HG02610 (cell line): Measurements from ENCODE around the gene MEIS1.

Source experiments
- ATAC-seq: cut with Tn5 transposase; IDR thresholded peaks from one replicate; pipeline ENCODE4 v1.9.1; 2021; ENCODE audit warnings: mild to moderate bottlenecking, moderate library complexity; ENCODE audit not compliant: unreplicated experiment

MEIS1 gene

DNA sequence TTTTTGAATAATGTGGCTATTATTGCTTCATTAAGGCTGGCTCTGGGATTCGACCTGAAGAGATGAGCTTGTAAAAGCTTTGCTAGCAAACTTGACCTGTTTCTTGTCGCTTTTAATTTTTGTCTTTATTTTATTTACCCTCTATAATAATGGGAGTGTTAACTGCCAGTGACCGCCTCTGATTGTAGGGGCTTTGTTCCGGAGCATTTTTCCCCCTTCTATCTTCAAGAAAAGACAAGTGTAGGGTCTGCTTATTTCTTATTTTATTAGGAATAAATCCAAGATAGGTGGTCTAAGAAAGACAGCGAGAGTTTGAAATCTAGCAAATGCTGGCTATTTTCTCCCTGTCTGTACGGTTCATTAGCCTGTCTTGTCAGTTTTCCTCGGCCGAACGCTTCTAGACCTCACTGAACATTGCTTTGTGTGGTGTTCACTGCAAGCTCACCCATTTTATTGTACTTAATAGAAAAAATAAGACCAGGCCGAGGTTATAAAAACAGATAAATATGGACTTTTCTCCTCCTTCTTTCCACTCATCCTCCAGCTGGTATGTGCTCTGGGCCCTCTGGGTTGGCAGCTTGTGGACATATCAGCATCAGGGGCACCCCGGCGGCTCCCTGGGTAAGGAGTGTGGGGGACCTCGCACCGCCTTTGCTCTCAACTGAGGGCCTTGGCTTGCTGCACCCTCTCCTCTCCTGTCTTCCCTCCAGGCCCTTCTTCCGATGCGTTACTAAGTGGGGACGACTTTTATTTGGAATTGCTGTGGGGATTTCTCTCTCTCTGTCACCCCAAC, 8.5 kb downstream of the MEIS1 start:
- no peak for ATAC-seq

DNA sequence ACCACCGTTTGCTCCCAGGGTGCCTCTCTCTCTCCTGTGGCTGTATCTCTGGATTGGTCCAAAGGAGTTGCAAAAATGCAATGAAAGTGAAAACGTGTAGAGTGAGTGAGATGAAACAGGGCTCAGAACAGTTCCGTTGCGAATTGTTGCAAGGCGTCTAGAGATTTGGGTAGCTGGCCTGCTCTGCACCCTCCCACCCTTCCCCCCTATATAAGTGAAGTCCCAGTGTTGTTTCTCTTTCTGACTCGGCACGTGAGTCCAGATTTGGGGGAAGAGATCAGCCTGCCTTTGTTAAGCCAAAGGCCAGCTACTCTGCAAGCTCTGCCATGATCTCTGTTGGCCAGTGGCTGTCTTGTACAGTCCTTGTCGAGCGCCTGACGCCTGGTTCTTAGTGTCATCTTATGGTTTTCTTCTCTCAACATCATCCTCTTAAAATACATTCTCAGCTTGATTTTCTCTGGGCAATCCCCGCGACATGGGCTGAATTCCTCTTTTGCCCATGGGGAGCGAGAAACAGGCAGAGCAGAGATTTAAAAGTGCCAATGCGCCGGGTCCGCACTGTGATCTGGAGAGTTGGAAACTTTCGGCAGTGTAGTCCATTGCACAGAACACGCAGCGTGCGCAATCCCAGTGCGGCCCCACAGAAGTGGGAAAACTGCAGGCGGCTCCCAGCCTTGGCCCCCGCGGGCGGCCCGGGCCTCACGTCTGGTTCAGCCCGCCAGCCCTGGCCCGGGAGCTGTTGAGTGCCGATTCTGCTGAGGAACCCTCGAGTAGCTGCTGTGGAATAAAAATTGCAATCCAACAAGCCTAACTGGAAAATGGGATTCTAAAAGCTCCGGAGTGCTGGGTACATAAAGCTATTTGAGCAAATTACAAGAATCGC, 9.3 kb downstream of the MEIS1 start:
- no peak for ATAC-seq

DNA sequence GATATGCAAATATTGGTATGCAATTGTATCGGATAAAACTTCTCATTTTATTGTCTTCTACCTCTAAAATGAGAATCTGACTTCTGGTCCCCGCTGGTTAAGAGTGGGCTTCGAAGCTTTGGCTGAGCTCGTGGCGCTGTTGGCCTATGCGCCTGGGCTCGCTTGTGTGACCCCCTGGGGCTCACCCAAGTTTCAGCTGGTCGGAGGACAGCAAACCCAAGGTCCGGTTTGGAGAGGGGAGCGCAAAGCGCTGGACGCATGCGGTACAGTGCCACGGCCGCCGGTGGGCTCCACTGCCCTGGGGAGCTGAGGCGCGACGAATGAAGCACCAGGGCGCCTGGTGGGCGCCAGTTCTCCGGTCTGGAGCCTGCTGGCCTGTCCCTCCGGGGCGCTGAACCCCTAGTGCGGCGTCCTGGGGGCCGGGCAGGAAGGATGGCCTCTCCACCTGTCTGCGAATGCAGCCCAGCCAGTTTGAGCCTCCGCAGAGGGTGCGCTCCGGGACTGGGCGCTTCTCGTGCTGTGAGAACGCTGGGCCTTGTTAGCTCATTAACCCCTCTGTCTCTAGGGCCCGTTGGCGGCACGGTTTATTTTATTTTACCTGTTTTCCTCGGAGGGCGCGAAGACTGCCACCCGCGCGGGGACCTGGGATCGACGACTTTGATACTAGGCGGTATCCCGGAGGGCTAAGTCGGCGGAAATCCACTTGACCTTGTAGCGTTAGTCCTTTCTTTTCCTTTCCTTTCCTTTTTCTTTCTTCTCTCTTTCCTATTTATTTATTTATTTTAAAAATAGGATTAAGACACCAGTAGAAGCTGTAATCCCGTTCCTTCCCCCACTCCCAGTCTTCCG, 10.4 kb downstream of the MEIS1 start:
- ATAC-seq: no peak

DNA sequence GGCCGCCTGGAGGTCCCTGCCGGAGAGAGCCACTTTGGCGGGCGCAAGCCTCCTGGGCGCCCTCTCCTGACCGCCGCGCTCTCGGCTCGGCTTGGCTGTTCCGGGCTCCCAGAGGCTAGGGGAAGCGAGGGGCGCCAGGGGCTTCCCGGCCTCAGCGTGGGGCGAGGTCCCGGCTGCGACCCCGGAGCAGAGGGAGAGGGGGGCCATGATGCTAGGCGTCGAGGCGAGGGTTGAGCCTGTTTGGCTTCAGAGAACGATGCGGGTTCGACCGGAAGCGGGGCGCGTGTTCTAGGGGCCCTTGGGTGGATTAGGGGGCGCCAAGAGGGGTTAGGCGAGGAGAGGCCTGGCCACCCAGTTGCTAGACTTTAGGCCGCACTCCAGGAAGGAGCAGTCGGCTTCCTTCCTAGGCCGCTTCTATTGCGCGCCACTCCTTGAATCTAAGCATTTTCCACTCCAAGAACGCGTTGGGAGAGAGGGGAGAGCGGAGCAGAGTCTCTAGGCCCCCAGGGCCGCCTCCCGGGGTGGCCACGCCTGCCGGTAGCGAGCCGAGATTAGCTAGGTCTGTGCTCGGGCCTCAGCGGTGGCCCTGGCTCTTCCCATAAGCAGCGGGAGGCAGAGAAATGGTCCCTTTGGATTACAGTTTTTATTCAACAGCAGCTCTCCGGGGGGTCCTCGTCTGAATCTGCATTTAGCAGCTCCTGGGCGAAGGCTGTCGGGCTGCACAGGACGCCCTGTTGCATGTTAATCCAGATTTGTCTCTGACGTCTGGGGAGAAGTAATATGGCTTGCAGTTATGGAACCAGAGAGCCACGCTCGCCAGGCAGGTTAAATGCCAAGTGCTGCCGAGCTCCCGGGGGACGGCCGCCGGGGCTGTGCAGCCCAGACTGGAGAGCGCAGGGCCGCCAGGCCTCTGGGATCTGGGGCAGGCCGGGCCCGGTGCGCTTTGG, 11.3 kb downstream of the MEIS1 start:
- no peak for ATAC-seq

DNA sequence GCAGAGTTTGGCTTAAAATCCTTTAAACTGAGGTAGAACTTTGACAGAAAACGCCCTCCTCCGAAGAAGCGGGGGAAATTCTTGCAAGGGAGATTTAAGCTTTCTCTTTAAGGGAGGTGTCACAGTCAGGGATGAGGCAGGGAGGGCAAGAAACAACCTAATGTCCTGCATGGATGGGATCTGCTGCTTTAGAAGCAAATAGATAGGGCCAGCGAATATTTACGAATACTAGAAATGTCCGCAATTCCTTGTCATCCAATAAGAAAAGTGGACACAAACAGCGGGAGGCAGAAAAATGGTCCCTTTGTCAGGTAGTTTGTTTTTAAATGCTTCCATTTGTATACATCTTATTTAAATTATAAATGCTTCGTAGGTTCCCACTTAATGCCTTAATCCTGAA, 12.0 kb downstream of the MEIS1 start:
- ATAC-seq: no peak

DNA sequence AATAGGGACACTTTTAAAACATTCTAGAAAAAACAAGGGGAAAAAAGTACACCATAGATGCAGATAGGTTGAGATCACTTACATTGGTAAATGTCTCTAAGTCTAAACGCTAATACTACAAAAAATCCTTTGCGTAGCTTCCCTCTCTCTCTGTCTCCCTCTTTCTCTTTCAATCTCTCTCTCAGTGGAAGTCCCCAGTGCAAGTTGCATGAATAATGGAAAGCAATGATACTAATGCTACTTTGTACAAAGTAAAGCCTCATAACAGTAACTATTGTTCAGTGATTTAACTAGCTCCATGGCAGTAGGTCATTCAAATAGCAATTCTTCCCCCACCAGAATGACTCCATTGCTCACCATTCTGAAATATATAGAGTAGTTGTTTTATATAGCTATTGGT, 12.8 kb downstream of the MEIS1 start:
- ATAC-seq: no peak

DNA sequence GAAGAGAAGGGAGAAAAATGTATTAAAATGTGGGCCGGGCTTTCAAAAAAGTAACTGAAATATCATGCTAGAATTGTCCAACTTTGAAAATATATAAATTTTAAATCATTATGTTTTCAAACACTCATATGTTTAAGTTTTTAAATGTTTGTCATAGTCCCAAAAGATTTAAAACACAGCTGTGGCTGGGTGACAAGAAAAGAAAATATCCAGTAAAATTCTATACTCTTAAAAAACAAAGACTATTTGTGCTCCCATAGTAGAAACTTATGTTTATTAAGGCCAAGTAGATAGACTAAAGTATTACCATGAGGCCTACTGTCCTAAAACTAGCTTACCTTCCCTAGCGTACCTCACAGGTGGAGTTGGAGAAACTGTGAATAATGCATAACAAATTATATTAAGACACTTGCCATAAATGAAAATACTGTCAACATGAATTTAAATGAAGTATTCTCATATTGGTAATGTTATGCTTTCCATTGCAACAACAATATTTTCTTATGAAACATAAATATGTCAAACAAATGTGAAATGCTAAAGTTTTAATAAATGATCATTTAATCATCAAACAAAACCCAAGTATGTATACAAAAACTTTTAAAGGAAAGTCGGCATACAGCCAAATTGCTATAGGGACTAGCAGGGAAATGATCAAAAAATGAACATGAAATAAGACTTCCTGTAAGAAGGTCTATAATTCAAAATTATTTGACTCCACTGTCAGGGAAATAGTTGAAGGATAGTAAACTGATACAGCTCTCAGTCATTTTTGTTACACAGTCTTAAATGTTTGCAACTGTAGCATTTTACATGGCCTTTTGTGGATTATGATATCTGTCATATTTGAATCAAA, 13.4 kb downstream of the MEIS1 start:
- no peak for ATAC-seq

DNA sequence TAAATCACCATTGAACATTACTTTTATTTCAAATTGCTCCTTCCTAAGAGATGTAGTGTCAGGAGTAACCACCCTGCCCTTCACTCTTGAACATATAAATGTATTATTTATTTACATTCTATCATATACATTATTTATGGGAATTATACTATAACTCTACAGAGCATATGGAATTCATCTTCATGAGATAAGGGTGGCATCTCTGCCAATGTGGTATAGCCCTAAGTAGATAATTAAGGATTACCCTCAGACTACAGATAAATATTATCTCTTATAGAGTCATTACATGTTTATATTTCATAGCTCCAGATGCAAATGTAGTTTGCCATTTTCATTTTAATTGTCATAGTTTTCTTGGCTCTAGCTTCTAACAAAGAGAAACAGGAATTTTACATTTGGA, 17.3 kb downstream of the MEIS1 start:
- no peak for ATAC-seq

DNA sequence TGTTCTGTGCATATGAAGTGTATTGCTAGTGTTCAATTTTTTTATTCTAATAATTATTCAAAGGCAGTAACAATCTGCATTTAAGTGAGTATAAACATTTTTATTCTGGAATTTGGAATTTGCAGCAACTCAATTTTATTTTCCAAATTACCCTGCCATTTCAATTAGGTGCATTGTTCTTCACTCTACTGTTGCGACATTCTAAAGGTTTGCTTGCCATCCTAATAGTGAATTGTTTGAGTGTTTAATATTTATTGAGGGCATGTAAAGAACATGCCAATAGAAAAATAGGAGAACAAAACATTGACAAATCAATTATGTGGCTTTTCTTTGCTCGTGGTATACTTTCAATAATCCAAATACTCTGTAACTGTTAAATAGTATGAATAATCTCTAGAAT, 18.0 kb downstream of the MEIS1 start:
- no peak for ATAC-seq

DNA sequence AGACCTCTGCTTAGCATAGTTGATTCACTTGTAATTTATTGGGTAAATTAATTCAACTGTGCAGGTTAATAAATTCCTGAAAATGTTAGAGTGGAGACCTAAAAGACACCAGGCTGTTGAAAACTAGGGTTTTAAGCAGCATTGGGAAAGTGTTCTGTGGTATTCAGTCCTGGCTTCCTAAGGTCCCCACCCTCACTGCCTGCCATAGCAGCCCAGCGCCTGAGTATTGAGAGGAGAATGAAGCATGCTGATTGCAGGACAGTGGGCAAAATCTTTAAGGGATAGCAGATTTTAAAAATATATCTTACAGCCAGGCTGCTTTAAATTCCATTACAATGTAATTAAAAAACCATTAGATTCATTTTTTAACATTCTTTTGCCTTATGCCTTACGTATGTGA, 20.6 kb downstream of the MEIS1 start:
- ATAC-seq: no peak

DNA sequence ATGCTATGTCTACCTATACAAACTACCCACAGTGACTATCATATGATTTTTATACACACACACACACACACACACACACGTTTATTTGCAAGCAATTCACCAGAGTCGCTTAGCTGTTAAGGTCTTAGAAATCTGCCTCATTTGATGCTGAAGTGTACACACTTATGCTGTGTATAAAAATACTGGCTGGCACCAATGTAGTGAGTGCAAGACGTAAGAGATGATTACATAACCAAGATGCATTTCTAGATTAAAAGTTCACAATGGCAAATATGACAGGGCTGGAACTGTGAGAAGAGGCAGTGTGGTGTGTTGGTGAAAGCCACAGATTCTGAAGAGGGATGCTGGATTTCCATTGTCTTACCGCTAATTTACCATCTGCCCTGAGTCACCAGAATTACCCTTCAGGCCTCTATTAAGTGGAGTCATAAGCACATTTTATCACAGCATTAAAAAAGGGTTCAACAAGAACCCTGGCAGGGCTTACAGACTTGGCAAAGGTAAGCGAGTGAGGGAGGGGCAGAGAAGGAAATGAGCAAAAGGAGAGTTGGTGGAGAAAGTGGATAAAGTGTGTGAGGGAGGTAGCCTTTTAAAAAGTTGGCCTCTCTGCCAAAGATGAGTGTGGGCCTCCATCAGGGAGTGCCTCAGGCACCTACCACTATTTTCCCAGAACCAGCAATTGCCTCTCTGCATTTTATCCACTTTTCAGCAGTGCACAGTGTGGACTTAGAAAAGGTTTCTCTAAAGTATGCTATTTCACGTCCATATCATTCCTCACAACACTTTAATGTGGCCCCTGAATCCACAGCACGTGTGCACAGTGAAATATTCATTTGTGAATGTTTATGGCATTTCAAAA, 21.5 kb downstream of the MEIS1 start:
- ATAC-seq: no peak

DNA sequence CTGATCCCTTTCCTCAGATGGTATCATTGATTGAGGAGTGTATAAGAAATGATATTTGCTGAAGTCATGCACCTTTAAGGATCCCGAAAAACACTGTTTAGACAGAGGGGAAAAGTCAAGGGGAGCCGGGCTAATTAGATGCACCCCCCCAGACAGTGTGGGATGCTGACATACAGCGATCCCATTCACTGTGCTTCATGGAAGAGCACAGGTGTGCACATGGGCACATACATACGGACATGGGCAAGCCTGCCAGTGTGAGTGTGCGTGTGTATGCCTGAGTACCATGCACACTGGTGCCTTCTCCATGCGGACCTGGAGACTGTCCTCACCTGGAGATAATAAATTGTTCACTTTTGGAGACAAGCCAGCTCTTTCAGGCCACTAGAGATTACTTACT, 22.6 kb downstream of the MEIS1 start:
- no peak for ATAC-seq

DNA sequence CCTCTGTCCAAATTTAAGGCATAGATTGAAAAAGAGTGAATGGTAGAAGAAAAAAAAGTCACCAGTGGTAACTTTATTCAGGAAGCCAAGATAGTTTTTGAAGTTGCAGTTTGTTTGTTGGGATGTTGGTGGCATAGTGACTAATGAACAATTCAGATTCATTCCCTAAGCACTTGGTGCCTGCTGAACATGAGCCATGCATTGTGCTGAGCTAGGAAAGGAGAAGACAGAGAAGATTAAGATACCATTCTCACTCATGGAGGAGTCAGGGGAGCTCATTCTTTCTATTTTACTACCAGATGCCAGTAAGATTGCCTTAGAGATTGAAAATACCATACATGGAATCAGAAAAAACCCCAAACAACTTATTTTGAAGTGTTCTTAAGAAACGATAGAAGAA, 25.1 kb downstream of the MEIS1 start:
- ATAC-seq: no peak

DNA sequence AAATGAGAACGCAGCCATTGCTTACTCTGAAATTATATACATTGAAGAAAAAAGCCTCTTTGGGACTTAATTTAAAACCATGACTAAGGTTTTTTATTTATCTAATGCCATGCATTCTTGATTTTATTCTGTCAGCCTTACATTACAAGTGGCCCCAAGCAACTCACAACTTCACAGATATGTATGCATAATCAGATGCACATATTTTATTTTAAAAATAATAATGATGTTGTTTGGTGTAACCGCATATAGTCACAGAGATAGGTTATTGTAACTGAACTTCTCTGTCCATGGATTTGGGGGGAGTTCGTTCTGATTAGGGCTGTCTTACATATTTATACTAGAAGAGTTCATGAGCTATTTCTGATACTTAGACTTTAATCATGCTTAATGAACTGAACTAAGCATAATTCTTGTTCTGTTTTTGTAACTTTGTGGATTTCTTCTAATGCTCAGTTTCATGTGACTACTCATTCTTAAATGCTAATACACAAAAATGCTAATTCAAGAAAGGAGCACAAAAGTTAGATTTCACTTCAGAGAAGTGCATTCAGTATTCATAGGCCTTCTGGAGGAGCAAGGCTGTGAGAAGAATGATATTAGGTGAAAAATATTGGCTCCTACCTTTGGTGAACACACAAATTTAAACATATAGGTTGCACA, 26.2 kb downstream of the MEIS1 start:
- ATAC-seq: no peak

DNA sequence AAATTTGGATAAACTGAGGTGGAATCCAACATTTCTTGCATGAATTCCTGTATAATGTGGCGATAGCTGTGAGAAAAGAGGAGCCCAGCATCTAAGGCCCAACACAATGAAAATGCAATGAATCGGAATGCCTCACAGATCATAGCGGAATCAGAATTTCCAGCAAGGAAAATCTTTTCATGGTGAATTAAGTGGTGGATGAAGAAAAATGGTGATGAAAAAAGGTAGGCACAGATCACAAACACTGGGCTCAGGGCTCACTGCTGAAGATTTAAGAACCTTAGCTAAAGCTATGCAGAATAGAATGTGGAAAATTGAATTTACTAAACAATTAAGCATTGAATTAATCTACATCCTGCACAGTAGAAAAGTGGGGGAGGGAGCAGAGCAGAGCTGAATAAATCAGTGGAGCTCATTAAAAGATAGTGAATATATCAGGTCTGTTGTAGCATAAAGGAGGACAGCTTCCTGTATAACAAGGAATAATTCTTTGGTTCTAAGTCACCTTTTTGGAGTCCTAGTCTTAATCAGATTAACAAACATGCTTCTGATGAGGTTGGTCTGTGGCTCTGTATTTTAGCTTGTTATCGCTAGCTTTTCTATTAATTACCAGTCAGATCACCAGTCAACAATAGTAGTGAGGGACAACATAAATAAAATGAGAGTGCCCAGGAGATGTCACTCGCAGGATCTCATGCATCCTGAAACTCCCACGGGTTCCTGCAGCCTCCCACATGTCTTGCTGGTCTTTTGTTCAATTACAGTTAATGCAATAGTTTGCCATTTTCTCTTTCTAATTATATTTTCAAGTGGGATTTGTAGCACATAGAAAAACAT, 27.0 kb downstream of the MEIS1 start:
- no peak for ATAC-seq

DNA sequence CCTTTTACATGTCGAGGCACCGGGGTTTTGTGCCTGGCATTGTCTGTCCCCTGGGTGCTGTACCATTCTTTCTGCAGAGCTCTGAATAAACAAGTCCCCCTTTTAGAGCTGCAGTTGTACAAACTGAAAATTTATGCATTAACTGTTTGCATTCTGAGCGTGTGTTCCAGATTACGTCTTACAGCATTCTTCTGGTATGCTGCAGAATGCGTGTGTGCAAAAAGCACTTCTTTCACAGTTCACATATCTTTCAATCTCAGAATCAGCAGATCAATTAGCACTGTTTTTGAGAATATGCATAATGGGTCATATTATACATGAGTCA, 27.5 kb downstream of the MEIS1 start:
- ATAC-seq: no peak

DNA sequence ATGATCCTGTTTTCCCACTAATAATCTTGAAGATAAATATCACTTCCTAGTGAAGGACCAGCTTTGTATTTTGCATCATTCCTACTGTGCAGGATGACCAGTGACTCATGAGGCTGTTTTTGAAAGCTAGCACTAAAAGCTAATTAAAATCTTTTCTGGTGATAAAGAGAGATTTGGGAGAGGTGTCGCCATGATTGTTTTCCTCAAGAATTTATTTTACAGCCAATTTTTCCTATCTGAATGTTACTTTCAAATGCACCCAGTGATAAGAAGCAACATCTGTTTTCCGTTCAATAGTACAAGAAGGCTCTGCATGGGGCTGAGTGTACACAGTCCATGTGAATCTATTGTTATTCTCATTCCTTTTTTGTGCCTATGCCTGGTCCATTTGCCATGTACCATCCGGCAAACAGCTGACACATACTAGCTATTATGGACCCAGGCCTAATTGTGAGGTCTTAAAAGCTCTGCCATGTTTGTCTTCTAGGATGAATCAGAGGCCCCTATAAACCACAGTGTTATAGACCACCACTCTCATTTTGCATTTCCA, 28.4 kb downstream of the MEIS1 start:
- no peak for ATAC-seq
